LNCaP clone FGC (cell line): Measurements from ENCODE around the gene ZNF133.
"Not testable (repeated sequence)": the region's sequence is repeated elsewhere in the genome, so short reads cannot be mapped to it uniquely, and the experiment has no call there.

Source experiments
- DNase-seq: peaks from one replicate; pipeline ENCODE4 v3.0.0-alpha.2; 2011; ENCODE audit warnings: low read depth
- H3K4me3 ChIP-seq: 2 replicates; pipeline ENCODE4 v1.5.1; 2011; ENCODE audit warnings: mild to moderate bottlenecking, low read depth, low read length, control low read depth
- TF ChIP-seq, protein P1 (sequence below): IDR thresholded peaks from 2 replicates; pipeline ENCODE4 v1.5.1; 2012; ENCODE audit warnings: mild to moderate bottlenecking; ENCODE audit not compliant: control insufficient read depth, insufficient read depth; ENCODE audit errors: extremely low read depth

ZNF133 gene

DNA sequence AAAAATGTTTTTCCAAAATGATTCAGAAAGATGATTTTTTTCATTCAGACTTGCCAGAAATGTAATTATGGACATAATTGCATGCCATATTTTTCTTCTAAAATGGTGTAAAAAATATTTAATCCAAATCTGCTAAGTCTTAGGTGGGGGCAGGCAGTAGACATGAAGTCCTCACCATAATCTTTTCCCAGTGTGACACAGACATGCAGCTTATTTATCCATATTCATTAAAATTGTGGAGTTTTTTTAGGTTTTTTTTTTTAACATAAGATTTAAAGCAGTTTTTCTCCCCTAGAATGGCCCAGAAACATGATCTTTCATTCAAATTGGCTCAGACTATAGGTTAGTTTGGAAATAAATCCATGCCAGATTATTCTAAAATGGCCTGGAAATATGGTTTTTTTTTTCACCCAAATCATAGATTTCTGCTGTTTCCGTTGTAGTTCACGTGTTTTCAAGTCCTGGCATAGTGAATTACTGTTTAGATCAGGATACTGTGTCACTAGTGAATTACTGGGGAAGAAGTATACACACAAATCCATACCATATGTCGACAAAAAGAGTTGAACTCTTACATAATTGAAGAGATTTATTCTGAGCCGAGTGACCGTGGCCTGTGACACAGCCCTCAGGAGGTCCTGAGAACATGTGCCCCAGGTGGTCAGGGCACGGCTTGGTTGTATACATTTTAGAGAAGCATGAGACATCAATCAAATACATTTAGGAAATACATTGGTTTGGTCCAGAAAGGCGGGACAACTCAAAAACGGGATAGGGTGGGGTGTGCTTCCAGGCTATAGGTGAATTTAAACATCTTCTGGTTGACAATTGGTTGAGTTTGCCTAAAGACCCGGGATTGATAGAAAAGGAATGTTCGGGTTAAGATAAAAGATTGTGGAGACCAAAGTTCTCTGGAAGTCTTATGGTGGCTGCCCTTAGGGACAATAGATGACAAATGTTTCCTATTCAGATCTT lies 33.9 kb downstream of the ZNF133 start:
- TF ChIP-seq, protein P1, sequence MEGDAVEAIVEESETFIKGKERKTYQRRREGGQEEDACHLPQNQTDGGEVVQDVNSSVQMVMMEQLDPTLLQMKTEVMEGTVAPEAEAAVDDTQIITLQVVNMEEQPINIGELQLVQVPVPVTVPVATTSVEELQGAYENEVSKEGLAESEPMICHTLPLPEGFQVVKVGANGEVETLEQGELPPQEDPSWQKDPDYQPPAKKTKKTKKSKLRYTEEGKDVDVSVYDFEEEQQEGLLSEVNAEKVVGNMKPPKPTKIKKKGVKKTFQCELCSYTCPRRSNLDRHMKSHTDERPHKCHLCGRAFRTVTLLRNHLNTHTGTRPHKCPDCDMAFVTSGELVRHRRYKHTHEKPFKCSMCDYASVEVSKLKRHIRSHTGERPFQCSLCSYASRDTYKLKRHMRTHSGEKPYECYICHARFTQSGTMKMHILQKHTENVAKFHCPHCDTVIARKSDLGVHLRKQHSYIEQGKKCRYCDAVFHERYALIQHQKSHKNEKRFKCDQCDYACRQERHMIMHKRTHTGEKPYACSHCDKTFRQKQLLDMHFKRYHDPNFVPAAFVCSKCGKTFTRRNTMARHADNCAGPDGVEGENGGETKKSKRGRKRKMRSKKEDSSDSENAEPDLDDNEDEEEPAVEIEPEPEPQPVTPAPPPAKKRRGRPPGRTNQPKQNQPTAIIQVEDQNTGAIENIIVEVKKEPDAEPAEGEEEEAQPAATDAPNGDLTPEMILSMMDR, result no peak
- no peak overlapping the region for H3K4me3 ChIP-seq
- no peak for DNase-seq

DNA sequence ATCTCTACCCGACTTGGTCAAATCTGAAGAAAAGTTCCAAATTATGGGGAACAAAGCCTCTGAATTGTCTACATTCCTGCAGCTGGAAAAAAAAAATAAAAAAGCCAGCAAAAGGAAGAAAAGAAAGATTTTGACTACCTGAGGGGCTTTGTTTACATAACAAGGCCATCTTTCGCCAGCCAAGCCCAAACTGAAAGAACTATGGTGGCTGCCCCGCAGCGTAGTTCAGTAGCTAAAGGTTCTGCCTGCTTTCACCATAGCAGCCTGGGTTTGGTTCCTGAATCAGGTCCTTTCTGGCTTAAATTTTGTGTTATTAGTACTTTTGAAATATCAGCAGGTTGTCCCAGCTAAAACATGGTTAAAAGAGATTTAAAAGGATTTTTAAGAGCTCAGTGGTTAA lies 35.4 kb downstream of the ZNF133 start:
- TF ChIP-seq, protein P1, result no peak
- no peak overlapping the region for H3K4me3 ChIP-seq
- DNase-seq, result no peak

DNA sequence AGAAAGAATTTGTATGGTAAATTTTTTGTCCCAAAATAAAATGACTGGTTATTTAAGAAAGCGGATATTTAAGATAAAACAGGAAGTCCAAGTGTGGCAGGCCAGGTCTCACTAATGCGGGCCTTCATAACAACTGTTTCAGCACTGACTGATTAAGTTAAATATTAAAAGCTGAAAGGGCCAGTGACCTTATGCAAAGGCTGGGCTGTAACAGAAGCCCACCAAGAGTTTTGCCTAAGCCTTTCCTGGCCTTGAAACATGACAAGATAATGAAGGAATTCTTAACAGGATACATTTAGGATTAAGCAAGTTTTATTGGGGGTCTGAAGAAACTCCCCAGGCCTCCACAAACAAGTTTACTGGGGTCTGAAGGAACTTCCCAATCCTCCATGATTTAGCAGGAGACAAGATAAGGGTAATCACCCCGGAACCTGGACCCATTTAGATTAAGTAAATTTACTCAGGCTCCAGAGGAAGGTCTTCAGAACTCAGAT lies 36.3 kb downstream of the ZNF133 start:
- TF ChIP-seq, protein P1, result no peak
- no peak overlapping the region for H3K4me3 ChIP-seq
- no peak for DNase-seq

DNA sequence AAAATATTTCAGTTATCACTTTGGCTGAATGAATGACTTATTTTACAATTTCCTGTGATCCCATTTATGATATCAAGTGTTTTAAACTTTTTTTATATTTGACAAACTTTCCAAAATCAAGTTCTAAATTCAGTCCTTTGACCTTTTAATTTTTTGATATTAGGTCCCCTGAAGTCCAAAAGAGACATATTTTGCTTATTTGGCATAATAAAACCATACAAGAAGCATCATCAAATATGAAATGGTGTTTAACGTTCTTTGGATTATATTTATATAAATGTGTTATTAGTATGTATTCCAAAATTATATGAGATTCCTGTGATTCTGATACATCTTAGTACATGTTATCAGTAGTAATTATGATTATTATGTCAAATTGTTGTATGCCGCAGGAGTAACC lies 38.7 kb downstream of the ZNF133 start:
- TF ChIP-seq, protein P1, result no peak
- no peak overlapping the region for H3K4me3 ChIP-seq
- DNase-seq, result no peak

DNA sequence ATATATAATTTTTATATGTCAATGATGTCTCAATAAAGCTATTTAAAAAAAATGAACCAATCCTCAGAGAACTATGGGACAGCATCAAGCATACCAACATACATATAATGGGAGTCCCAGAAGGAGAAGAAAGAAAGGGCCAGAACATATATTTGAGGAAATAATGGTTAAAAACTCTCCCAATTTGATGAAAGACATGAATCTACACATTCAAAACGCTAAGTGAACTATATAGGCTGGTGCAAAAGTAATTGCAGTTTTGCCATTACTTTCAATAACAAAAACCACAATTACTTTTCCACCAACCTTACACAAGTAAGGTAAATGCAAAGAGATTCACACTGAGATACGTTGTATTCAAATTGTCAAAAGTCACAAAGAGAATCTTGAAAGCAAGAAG lies 43.4 kb downstream of the ZNF133 start:
- DNase-seq, result no peak
- TF ChIP-seq, protein P1, result no peak
- no peak overlapping the region for H3K4me3 ChIP-seq

DNA sequence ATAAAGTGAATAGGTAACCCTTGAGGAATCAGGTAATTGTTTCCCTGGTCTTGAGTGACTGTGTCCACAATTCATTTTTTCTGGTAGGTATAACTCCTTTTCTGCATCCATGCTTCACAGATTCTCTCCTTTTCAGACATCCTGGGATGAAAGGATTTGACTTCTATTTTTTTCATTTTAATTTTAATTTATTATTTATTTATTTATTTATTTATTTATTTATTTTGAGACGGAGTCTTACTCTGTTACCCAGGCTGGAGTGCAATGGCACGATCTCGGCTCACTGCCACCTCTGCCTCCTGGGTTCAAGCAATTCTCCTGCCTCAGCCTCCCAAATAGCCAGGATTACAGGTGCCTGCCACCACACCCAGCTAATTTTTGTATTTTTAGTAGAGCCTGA lies 61.4 kb downstream of the ZNF133 start:
- not testable (repeated sequence) for H3K4me3 ChIP-seq, DNase-seq

DNA sequence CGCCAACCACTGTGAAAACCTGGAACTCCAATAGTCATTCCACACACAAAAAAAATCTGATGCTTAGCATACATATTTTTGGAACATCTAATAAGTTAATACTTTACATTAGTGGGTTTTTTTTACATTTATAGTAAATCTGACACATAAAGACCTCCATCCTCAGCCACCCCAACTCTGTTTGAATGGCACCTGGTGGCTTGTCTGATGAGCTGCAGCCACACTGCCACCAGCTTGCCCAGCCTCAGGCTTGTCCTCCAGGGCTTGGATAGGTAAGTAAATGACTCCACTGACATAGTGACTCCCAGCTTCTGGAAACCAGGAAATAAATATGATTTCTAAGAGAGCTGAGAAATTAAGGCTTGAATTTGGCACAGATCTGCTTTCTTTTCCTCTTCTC lies 71.5 kb downstream of the ZNF133 start:
- H3K4me3 ChIP-seq, result no peak overlapping the region
- DNase-seq, result no peak
- TF ChIP-seq, protein P1, result no peak
